Neural progenitor cell (in vitro differentiated cells): ENCODE results near the gene RREB1. TPM values are rescaled to one million over a fixed set of nuclear protein-coding genes. Genes with fewer than 3 reads are reported as not detected.

Experiments used
- DNase-seq: peaks from one replicate; pipeline ENCODE4 v3.0.0-alpha.2; 2016; ENCODE audit warnings: low spot score
- H2AFZ ChIP-seq: fragments of 200-600 bp; sonication (generic); replicated peaks from 2 replicates; pipeline ENCODE4 v1.6.1; 2016; ENCODE audit warnings: antibody characterized with exemption
- H3F3A ChIP-seq: fragments of 200-600 bp; sonication (generic); 2 replicates; pipeline ENCODE4 v1.6.1; 2016; ENCODE audit warnings: antibody characterized with exemption, low read depth
- H3K27ac ChIP-seq: fragments of 200-600 bp; sonication (generic); 2 replicates; pipeline ENCODE4 v1.5.1; 2016; ENCODE audit warnings: mild to moderate bottlenecking
- H3K27me3 ChIP-seq: fragments of 200-600 bp; sonication (generic); 2 replicates; pipeline ENCODE4 v1.6.1; 2016; ENCODE audit warnings: mild to moderate bottlenecking, moderate library complexity
- H3K36me3 ChIP-seq: fragments of 200-600 bp; sonication (generic); 2 replicates; pipeline ENCODE4 v1.5.1; 2016
- H3K4me1 ChIP-seq: fragments of 200-600 bp; sonication (generic); 2 replicates; pipeline ENCODE4 v1.6.1; 2016; ENCODE audit warnings: mixed run types
- H3K4me2 ChIP-seq: fragments of 200-600 bp; sonication (generic); 2 replicates; pipeline ENCODE4 v1.6.1; 2016
- H3K4me3 ChIP-seq: fragments of 200-600 bp; sonication (generic); 2 replicates; pipeline ENCODE4 v1.5.1; 2016
- H3K79me2 ChIP-seq: fragments of 200-600 bp; sonication (generic); 2 replicates; pipeline ENCODE4 v1.6.1; 2016; ENCODE audit warnings: low read depth
- H3K9ac ChIP-seq: fragments of 200-600 bp; sonication (generic); 2 replicates; pipeline ENCODE4 v1.6.1; 2016
- H3K9me3 ChIP-seq: fragments of 200-600 bp; sonication (generic); 2 replicates; pipeline ENCODE4 v1.5.1; 2016; ENCODE audit warnings: low read depth
- H4K20me1 ChIP-seq: fragments of 200-600 bp; sonication (generic); 2 replicates; pipeline ENCODE4 v1.6.1; 2016; ENCODE audit warnings: low read depth
- H3K27ac Mint-ChIP-seq: 3 replicates; pipeline ENCODE4 v1.8.0; 2021; ENCODE audit warnings: mixed read lengths
- H3K27me3 Mint-ChIP-seq: 2 replicates; pipeline ENCODE4 v1.8.0; 2022; ENCODE audit warnings: low read depth, mild to moderate bottlenecking, inconsistent platforms, moderate library complexity, mixed read lengths; ENCODE audit not compliant: insufficient read depth
- H3K36me3 Mint-ChIP-seq: 3 replicates; pipeline ENCODE4 v1.8.0; 2021; ENCODE audit warnings: mixed read lengths
- H3K4me1 Mint-ChIP-seq: 3 replicates; pipeline ENCODE4 v1.8.0; 2021; ENCODE audit warnings: mixed read lengths
- H3K4me3 Mint-ChIP-seq: 3 replicates; pipeline ENCODE4 v1.8.0; 2021; ENCODE audit warnings: mild to moderate bottlenecking, moderate library complexity, mixed read lengths
- H3K9me3 Mint-ChIP-seq: 3 replicates; pipeline ENCODE4 v1.8.0; 2020; ENCODE audit warnings: mixed read lengths
- EZH2 ChIP-seq: fragments of 200-600 bp; sonication (generic); IDR thresholded peaks from 2 replicates; pipeline ENCODE4 v1.6.1; 2017; ENCODE audit warnings: antibody characterized with exemption, mild to moderate bottlenecking, moderate library complexity
- EZH2phosphoT487 ChIP-seq: fragments of 200-600 bp; sonication (generic); IDR thresholded peaks from 2 replicates; pipeline ENCODE4 v1.6.1; 2017; ENCODE audit warnings: antibody characterized with exemption
- total RNA-seq: library from RNA; depleted of rRNA; stranded (reverse); fragments of >200 nt; gene quantifications from 2 replicates; pipeline ENCODE4 v1.2.3, GENCODE V29; 2015; ENCODE audit warnings: low replicate concordance
- TF ChIP-seq, protein P1 (sequence below): fragments of 200-600 bp; sonication (generic); IDR thresholded peaks from 2 replicates; pipeline ENCODE4 v1.5.1; 2017; ENCODE audit warnings: antibody characterized with exemption, mild to moderate bottlenecking

The RREB1 gene
- total RNA-seq, 1 donor from 2014 or later = 12.1 TPM

- Mint-ChIP-seq H3K4me1 (peaks cover 4% of the 10 kb centered on the region), H3K4me3 (no peak overlapping the region), H3K27ac (no peak overlapping the region)
Observed at GRCh38 chr6:7276199-7276524, 168.4 kb downstream of the RREB1 start.

GRCh38 chr6:7282097-7282906 lies 174.5 kb downstream of the RREB1 start:
- Histone ChIP-seq H3K9ac (no peak overlapping the region), H3K79me2 (no peaks in the 10 kb centered on the region), H3K4me2 (no peak overlapping the region), H3K4me1 (peaks cover 4% of the 10 kb centered on the region), H3K4me3 (no peak overlapping the region), H4K20me1 (no peaks in the 10 kb centered on the region), H3K9me3 (no peaks in the 10 kb centered on the region), H3K36me3 (peaks cover 8% of the 10 kb centered on the region), H3K27ac (no peak overlapping the region), H3F3A (peaks cover 16% of the 10 kb centered on the region), H3K27me3 (no peaks in the 10 kb centered on the region), H2AFZ (no peak overlapping the region)
- H3K4me1 Mint-ChIP-seq = no peaks in the 10 kb centered on the region
- peaks cover 12% of the 10 kb centered on the region for H3K36me3 Mint-ChIP-seq
- H3K9me3 Mint-ChIP-seq = no peaks in the 10 kb centered on the region
- H3K4me3 Mint-ChIP-seq = no peak overlapping the region
- no peaks in the 10 kb centered on the region for H3K27me3 Mint-ChIP-seq
- TF ChIP-seq EZH2phosphoT487 (no peak), EZH2 (no peak)
- DNase-seq = no peak
- no peak overlapping the region for H3K27ac Mint-ChIP-seq

More at GRCh38 chr6:7276199-7276524, 168.4 kb downstream of the RREB1 start:
- H3K4me2 ChIP-seq = no peak overlapping the region
- no peak overlapping the region for H3K9ac ChIP-seq
- no peaks in the 10 kb centered on the region for H3K27me3 ChIP-seq
- H3K79me2 ChIP-seq = no peaks in the 10 kb centered on the region
- no peak overlapping the region for H3K4me3 ChIP-seq
- H2AFZ ChIP-seq = no peak overlapping the region
- H3K4me1 ChIP-seq = peaks cover 4% of the 10 kb centered on the region
- Mint-ChIP-seq H3K27me3 (peaks cover 5% of the 10 kb centered on the region), H3K9me3 (no peaks in the 10 kb centered on the region), H3K36me3 (no peaks in the 10 kb centered on the region)
- H3K36me3 ChIP-seq = no peaks in the 10 kb centered on the region
- peaks cover 7% of the 10 kb centered on the region for H3F3A ChIP-seq
- no peak for TF ChIP-seq EZH2
- no peak for TF ChIP-seq EZH2phosphoT487
- TF ChIP-seq, protein P1, sequence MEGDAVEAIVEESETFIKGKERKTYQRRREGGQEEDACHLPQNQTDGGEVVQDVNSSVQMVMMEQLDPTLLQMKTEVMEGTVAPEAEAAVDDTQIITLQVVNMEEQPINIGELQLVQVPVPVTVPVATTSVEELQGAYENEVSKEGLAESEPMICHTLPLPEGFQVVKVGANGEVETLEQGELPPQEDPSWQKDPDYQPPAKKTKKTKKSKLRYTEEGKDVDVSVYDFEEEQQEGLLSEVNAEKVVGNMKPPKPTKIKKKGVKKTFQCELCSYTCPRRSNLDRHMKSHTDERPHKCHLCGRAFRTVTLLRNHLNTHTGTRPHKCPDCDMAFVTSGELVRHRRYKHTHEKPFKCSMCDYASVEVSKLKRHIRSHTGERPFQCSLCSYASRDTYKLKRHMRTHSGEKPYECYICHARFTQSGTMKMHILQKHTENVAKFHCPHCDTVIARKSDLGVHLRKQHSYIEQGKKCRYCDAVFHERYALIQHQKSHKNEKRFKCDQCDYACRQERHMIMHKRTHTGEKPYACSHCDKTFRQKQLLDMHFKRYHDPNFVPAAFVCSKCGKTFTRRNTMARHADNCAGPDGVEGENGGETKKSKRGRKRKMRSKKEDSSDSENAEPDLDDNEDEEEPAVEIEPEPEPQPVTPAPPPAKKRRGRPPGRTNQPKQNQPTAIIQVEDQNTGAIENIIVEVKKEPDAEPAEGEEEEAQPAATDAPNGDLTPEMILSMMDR = no peak
- H3K27ac ChIP-seq = no peak overlapping the region
- DNase-seq = no peak
- H4K20me1 ChIP-seq = no peaks in the 10 kb centered on the region
- no peaks in the 10 kb centered on the region for H3K9me3 ChIP-seq

GRCh38 chr6:7283676-7284075 lies 175.9 kb downstream of the RREB1 start:
- no peak overlapping the region for H3K27ac Mint-ChIP-seq
- no peak overlapping the region for H3K4me3 ChIP-seq
- TF ChIP-seq EZH2phosphoT487 = no peak
- H3K27me3 ChIP-seq = no peaks in the 10 kb centered on the region
- no peaks in the 10 kb centered on the region for H4K20me1 ChIP-seq
- H3K4me2 ChIP-seq = no peak overlapping the region
- no peak overlapping the region for H2AFZ ChIP-seq
- no peaks in the 10 kb centered on the region for H3K4me1 Mint-ChIP-seq
- peaks cover 9% of the 10 kb centered on the region for H3F3A ChIP-seq
- H3K9me3 Mint-ChIP-seq = no peaks in the 10 kb centered on the region
- no peaks in the 10 kb centered on the region for H3K9me3 ChIP-seq
- no peak overlapping the region for H3K9ac ChIP-seq
- no peak overlapping the region for H3K4me3 Mint-ChIP-seq
- H3K36me3 Mint-ChIP-seq = peaks cover 14% of the 10 kb centered on the region
- H3K36me3 ChIP-seq = peaks cover 21% of the 10 kb centered on the region
- H3K27ac ChIP-seq = no peak overlapping the region
- no peak for DNase-seq
- no peaks in the 10 kb centered on the region for H3K4me1 ChIP-seq
- no peaks in the 10 kb centered on the region for H3K79me2 ChIP-seq
- no peaks in the 10 kb centered on the region for H3K27me3 Mint-ChIP-seq

DNA sequence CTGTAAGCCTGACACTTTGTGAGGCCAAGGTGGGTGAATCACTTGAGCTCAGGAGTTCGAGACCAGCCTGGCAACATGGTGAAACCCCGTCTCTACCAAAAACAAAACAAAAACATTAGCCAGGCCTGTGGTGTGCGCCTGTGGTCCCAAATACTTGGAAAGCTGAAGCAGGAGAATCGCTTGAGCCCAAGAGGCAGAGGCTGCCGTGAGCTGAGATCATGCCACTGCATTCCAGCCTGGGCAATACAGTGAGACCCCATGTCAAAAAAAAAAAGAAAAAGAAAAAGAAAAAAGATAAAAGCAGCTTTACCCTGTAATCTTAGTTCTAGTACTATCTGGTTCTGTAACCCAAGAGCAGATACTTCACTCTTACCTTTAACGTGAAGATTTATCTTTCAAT lies 177.7 kb downstream of the RREB1 start:
- H3K4me3 Mint-ChIP-seq = no peak overlapping the region
- no peaks in the 10 kb centered on the region for H3K27me3 ChIP-seq
- no peak overlapping the region for H3K9ac ChIP-seq
- H3K27ac ChIP-seq = no peak overlapping the region
- H3K9me3 Mint-ChIP-seq = no peaks in the 10 kb centered on the region
- peaks cover 17% of the 10 kb centered on the region for H3K36me3 Mint-ChIP-seq
- no peak overlapping the region for H3K4me3 ChIP-seq
- TF ChIP-seq EZH2phosphoT487 (no peak), EZH2 (no peak)
- TF ChIP-seq, protein P1 = no peak
- H2AFZ ChIP-seq = no peak overlapping the region
- H3K27me3 Mint-ChIP-seq = no peaks in the 10 kb centered on the region
- H3K9me3 ChIP-seq = no peaks in the 10 kb centered on the region
- H3K27ac Mint-ChIP-seq = no peak overlapping the region
- no peaks in the 10 kb centered on the region for H3K4me1 Mint-ChIP-seq
- no peak for DNase-seq
- no peaks in the 10 kb centered on the region for H4K20me1 ChIP-seq
- no peaks in the 10 kb centered on the region for H3K4me1 ChIP-seq
- H3K36me3 ChIP-seq = peaks cover 34% of the 10 kb centered on the region
- peaks cover 9% of the 10 kb centered on the region for H3F3A ChIP-seq
- no peaks in the 10 kb centered on the region for H3K79me2 ChIP-seq
- H3K4me2 ChIP-seq = no peak overlapping the region
